ENCODE measurements around the gene ENOX1.

ENOX1 gene

DNA sequence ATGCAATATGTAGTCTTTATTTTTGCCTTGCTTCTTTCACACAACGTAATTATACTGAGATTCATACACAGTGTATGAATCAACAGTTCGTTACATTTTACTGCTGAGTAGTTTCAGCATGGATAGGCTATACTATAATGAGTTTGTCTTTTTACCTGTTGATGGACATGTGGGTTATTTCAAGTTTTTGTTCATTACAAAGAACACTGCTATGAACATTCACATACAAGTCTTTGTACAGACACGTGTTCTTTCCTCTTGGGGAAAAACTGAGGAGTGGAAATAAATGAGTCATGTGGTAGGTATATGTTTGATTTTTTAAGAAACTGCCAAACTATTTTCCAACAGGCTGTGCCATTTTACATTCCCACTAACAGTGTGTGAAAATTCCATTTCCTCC lies 35.1 kb downstream of the ENOX1 start:
- Mint-ChIP-seq H3K4me3 (no peak overlapping the region), H3K27ac (no peak overlapping the region), H3K27me3 (peaks cover 14 to 19% of the 10 kb centered on the region in 2 donors), H3K9me3 (no peaks in the 10 kb centered on the region), H3K36me3 (ENCODE audit: insufficient read depth) (no peaks in the 10 kb centered on the region), H3K4me1 (ENCODE audit: low read depth in 2 of 2) (no peaks in the 10 kb centered on the region)
- no peak for DNase-seq
- ATAC-seq (replicated peaks), result no peak

DNA sequence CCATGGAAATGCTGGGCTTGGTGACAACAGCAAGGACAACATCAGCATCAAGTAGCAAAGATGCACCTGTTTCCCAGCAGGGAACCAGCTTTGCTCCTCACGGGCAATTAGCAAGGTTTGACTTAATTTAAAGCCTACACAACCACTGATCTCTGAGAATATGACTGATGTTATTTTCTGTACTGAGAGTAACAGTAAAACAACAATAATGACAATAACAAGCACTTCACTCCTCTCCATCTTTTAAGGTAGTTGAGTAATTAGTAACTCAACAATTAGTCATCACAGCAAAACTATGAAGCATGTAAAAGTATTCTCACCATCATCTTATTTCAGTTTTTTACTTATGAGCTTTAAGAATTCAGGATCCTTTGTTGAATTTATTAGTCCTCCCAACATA lies 37.3 kb downstream of the ENOX1 start:
- H3K4me1 Mint-ChIP-seq (ENCODE audit: low read depth in 2 of 2), result no peaks in the 10 kb centered on the region
- peaks cover 0 to 10% of the 10 kb centered on the region in 2 donors for H3K27me3 Mint-ChIP-seq
- H3K4me3 Mint-ChIP-seq, result no peak overlapping the region
- DNase-seq (no peak), ATAC-seq (replicated peaks) (no peak)
- H3K9me3 Mint-ChIP-seq, result no peaks in the 10 kb centered on the region
- H3K36me3 Mint-ChIP-seq (ENCODE audit: insufficient read depth), result no peaks in the 10 kb centered on the region
- no peak overlapping the region for H3K27ac Mint-ChIP-seq

DNA sequence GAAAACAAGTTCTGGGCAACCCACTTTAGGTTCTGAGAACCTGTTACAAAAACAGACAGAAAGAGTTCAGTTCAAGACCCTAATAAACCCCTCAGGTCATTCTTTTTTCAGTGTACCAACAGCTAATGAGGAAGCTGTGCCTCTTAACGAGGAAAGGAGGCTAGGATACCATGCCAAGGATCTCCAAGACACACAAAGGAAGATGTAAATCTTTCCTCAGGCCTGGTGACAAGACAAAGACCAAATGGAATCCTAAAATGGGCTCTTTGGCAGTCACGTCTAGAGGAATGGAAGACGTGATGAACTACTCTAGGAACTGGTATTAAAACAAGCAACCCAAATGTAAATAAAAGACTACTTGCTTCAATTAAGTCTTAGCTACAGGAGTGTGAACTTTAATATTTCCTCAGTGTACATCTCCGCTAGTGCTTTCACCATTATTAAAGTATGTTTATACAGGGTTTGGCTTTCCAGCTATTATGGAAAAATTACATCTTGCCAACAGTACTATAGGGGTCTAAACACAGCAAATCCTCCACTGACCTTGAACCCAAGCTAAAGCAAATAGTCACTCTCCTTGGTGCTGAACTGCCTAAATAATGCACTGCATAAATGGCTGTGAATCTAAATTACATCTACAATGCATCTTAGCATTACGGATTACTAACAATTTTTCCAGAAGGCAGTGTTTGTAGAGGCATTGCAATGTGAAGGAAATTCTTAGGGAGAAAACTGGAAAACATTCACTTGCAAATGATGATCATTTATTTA lies 42.3 kb downstream of the ENOX1 start:
- Mint-ChIP-seq H3K4me1 (ENCODE audit: low read depth in 2 of 2) (no peaks in the 10 kb centered on the region), H3K9me3 (no peaks in the 10 kb centered on the region), H3K27ac (no peak overlapping the region), H3K4me3 (no peak overlapping the region), H3K36me3 (ENCODE audit: insufficient read depth) (no peaks in the 10 kb centered on the region), H3K27me3 (peaks cover 10 to 30% of the 10 kb centered on the region in 2 donors)
- ATAC-seq (replicated peaks), result no peak
- DNase-seq, result no peak

DNA sequence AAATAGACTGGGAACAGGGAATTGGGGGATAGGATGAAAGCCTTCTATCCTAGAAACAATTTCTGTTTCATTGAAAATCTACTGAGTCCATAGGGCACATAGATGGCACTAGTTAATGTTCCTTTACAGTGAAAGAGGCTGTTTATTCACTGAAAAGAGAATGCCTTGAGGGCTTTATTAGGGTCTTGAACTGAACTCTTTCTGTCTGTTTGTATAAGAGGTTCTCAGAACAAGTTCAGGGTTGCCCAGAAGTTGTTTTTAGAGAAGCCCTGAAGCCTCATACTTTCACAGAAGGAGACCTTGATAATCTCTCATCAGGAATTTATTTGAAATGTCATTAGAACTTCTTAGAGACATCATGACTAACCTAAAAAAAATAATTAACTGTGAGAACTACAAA lies 43.9 kb downstream of the ENOX1 start:
- no peak overlapping the region for H3K27ac Mint-ChIP-seq
- no peak for ATAC-seq (replicated peaks)

DNA sequence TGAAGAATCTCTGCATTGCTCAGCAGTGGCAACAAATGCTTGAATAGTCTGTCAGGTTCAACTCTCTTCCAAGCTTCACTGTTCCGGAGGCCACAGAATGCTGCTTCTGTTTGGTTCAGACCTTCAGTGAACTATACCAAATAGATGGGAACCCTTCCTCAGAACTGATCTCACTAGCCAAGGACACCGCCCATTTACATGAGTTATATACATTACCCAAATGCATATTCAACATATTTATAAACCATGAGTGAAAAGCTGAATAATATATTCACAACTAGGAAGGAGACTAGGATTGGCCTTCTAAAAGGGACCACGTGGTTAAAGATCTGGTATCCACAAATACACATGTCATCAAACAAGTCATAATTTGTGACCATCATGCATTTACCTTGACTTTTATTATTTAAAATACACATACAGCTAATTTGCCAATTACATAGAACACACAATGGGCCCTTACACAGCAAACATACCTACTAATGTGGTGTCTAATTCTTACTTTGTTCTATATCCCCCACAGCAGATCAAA lies 49.3 kb downstream of the ENOX1 start:
- Mint-ChIP-seq H3K9me3 (no peaks in the 10 kb centered on the region), H3K4me1 (ENCODE audit: low read depth in 2 of 2) (no peaks in the 10 kb centered on the region), H3K36me3 (ENCODE audit: insufficient read depth) (no peaks in the 10 kb centered on the region), H3K4me3 (no peak overlapping the region), H3K27me3 (peaks cover 6 to 8% of the 10 kb centered on the region in 2 donors), H3K27ac (no peak overlapping the region)
- no peak for ATAC-seq (replicated peaks)
- DNase-seq, result no peak

More for the DNA sequence above, 43.9 kb downstream of the ENOX1 start:
- Mint-ChIP-seq H3K4me3 (no peak overlapping the region), H3K27me3 (peaks cover 10 to 30% of the 10 kb centered on the region in 2 donors), H3K36me3 (ENCODE audit: insufficient read depth) (no peaks in the 10 kb centered on the region), H3K9me3 (no peaks in the 10 kb centered on the region), H3K4me1 (ENCODE audit: low read depth in 2 of 2) (no peaks in the 10 kb centered on the region)
- DNase-seq, result no peak

DNA sequence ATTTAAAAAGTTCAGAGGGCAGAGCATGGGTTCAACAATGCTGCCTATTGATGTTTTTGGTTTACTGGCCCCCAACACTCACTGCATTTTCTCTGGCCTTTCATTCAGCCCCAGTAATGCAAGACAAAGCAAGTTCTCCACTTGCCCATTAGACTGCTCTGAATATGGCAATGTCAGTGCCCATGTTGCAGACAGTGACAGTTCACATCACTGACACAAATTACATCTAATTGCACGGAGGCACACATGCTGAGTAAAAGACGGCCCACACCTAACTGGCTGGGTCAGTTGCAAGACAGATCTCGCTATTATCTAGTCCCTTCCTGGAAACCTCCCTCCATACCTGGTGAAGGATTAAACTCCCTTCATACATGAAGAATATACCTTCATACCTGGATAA lies 54.0 kb downstream of the ENOX1 start:
- Mint-ChIP-seq H3K27me3 (peaks cover 14 to 17% of the 10 kb centered on the region in 2 donors), H3K4me1 (ENCODE audit: low read depth in 2 of 2) (no peaks in the 10 kb centered on the region), H3K27ac (no peak overlapping the region), H3K4me3 (no peak overlapping the region), H3K36me3 (ENCODE audit: insufficient read depth) (no peaks in the 10 kb centered on the region), H3K9me3 (peaks cover 0 to 2% of the 10 kb centered on the region in 2 donors)
- no peak for ATAC-seq (replicated peaks)
- DNase-seq, result no peak

DNA sequence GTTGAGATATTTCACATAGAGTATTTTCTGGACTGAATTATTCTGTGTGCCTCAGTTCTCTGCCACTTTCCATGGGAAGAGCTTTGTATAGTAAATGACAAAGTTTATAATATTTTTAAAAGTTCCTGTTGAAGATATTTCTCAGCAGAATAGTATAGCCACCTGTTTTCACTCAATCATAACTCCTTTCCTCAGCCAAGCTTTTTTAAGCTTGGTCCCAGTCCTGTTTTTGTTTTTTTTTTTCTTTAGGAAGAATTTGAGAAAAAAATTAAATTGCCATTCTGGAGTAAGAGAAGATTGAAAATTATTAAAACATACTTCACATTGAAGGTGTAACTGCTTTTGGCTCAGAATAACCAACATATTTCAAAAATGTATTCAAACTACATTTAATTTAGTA lies 55.5 kb downstream of the ENOX1 start:
- no peak overlapping the region for H3K4me3 Mint-ChIP-seq
- peaks cover 17 to 20% of the 10 kb centered on the region in 2 donors for H3K27me3 Mint-ChIP-seq
- no peak for ATAC-seq (replicated peaks)

DNA sequence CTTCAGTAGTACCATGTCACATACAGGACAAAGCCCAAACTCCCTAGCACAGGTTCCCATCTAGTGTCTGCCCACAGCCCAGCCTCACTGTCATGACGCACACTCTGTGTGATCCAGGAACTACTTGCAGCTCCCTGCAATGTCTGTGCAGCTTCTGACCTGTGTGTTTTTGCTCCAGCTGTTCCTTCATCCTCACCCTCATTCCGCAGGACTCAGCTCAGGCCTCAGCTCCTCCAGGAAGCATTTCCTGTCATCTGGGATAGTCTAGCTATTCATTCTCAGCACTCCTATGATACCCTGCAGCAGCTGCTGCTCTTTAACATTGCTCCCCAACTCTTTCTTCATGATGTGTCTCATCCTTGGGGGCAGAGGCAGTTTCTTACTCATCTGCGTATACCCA lies 56.1 kb downstream of the ENOX1 start:
- H3K9me3 Mint-ChIP-seq, result peaks cover 0 to 2% of the 10 kb centered on the region in 2 donors
- DNase-seq (no peak), ATAC-seq (replicated peaks) (no peak)
- no peaks in the 10 kb centered on the region for H3K4me1 Mint-ChIP-seq (ENCODE audit: low read depth in 2 of 2)
- peaks cover 17 to 20% of the 10 kb centered on the region in 2 donors for H3K27me3 Mint-ChIP-seq
- no peaks in the 10 kb centered on the region for H3K36me3 Mint-ChIP-seq (ENCODE audit: insufficient read depth)
- H3K4me3 Mint-ChIP-seq, result no peak overlapping the region
- no peak overlapping the region for H3K27ac Mint-ChIP-seq

More for the DNA sequence above, 55.5 kb downstream of the ENOX1 start:
- Mint-ChIP-seq H3K27ac (no peak overlapping the region), H3K36me3 (ENCODE audit: insufficient read depth) (no peaks in the 10 kb centered on the region), H3K4me1 (ENCODE audit: low read depth in 2 of 2) (no peaks in the 10 kb centered on the region), H3K9me3 (peaks cover 0 to 2% of the 10 kb centered on the region in 2 donors)
- no peak for DNase-seq

DNA sequence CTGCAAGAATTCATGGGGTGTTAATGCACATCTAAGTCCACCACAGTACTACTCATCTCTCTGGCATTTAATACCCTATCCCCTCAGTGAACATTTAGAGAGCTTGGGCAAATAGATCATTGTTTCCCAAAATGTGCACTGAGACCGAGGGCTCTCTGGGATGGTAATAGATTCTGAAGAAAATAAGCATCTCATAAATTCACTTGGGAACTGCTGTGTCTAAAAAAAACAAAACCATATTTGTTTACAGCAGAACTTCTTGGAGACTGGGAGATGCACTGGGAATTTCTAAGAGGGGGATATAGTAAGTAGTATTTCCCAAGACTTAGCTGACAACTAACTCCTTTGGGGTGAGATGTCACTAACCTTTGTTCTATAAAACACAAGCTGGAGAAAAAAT lies 58.4 kb downstream of the ENOX1 start:
- Mint-ChIP-seq H3K27ac (no peak overlapping the region), H3K4me3 (no peak overlapping the region), H3K9me3 (peaks cover 0 to 2% of the 10 kb centered on the region in 2 donors), H3K27me3 (peaks cover 25 to 27% of the 10 kb centered on the region in 2 donors), H3K36me3 (ENCODE audit: insufficient read depth) (no peaks in the 10 kb centered on the region), H3K4me1 (ENCODE audit: low read depth in 2 of 2) (no peaks in the 10 kb centered on the region)
- ATAC-seq (replicated peaks), result no peak
- no peak for DNase-seq

DNA sequence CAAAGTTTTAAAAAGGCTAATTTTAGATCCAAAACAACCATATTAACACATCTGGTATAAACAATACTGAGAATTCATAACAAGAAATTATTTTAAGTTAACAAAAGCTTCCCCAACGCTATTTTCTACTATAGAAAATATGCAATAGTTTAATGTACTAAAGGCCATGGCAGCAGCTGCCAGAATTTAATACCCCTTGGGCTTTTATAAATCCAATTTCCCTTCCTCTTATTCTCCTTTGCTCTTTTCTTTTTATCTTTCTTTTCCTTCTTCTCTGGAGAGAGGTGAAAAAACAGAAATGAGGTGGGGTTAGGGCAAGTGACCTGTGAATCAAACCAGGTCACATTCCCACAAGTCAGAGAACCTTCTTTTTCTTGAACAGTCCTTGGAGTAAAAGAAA lies 58.9 kb downstream of the ENOX1 start:
- peaks cover 0 to 2% of the 10 kb centered on the region in 2 donors for H3K9me3 Mint-ChIP-seq
- no peak overlapping the region for H3K27ac Mint-ChIP-seq
- H3K36me3 Mint-ChIP-seq (ENCODE audit: insufficient read depth), result no peaks in the 10 kb centered on the region
- ATAC-seq (replicated peaks) (no peak), DNase-seq (no peak)
- no peaks in the 10 kb centered on the region for H3K4me1 Mint-ChIP-seq (ENCODE audit: low read depth in 2 of 2)
- peaks cover 25 to 29% of the 10 kb centered on the region in 2 donors for H3K27me3 Mint-ChIP-seq
- no peak overlapping the region for H3K4me3 Mint-ChIP-seq

DNA sequence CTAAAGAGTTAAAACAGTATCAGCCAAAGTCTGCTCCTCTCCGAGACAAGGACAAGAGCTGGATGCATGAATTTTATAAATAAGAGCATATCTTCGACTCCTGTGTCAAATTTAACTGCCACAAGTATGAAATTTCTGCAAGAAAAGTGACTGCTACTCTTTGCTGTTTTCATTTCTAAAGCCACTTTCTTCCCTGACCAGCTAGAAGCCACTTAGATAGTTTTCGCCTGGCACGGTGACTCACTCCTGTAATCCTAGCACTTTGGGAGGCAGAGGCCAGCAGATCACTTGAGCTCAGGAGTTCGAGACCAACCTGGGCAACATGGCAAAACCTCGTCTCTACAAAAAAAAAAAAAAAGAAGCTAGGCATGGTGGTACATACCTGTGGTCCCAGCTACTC lies 61.3 kb downstream of the ENOX1 start:
- Mint-ChIP-seq H3K4me3 (no peak overlapping the region), H3K27me3 (peaks cover 22 to 24% of the 10 kb centered on the region in 2 donors), H3K4me1 (ENCODE audit: low read depth in 2 of 2) (no peaks in the 10 kb centered on the region), H3K9me3 (peaks cover 0 to 1% of the 10 kb centered on the region in 2 donors), H3K27ac (no peak overlapping the region), H3K36me3 (ENCODE audit: insufficient read depth) (no peaks in the 10 kb centered on the region)
- no peak for DNase-seq
- ATAC-seq (replicated peaks), result no peak

DNA sequence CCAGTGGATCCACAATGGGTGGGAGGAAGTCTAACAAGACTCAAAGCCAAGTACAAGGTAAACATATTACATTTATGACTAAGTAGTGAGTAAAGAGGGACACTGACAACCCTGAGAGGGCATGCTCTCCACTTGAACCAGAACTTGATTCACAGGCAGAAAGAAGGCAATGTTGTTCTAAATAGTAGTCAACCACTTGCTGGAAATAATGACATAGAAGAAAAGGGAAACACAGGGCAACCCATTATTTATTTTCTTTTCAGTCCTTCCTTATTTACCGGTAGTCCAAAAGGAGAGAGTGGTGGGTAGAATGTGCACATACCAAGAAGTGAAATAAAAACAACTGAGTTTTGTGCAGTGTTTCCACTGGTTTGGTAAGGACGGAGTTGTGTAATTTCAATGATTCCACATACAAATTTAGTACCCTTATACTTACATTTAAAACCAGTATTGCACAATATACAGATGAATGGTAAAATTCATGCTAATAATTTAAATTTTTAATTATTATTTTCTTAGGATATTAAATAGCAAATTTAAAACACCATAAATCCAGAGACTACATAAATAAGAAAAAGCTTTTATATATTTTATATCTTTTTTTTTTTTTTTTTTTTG lies 65.9 kb downstream of the ENOX1 start:
- H3K27ac Mint-ChIP-seq, result no peak overlapping the region

DNA sequence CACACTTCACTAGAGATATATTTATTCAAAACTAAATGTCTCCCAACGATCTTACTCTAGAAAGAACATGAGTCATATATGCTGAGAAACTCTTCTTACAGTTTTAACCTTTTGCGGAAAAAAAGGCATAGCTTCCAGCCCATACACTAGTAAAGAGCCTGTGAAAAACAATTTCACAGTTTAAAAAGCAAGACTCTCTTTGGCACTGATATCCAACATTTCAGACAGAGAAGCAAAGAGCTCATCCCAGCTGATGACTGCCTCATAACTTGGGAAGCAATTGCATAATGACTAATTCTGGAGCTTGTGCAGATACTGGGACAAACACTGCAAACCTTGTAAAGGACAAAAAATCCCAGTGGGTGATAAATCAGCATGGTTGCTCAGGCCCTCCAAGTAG lies 88.0 kb downstream of the ENOX1 start:
- no peak overlapping the region for H3K4me3 Mint-ChIP-seq
- DNase-seq, result no peak
- H3K9me3 Mint-ChIP-seq, result no peaks in the 10 kb centered on the region
- no peak overlapping the region for H3K27ac Mint-ChIP-seq
- ATAC-seq (replicated peaks), result no peak
- H3K4me1 Mint-ChIP-seq (ENCODE audit: low read depth in 2 of 2), result no peaks in the 10 kb centered on the region
- no peaks in the 10 kb centered on the region for H3K36me3 Mint-ChIP-seq (ENCODE audit: insufficient read depth)
- H3K27me3 Mint-ChIP-seq, result peaks cover 1 to 18% of the 10 kb centered on the region in 2 donors

More for the DNA sequence above, 65.9 kb downstream of the ENOX1 start:
- Mint-ChIP-seq H3K36me3 (ENCODE audit: insufficient read depth) (no peaks in the 10 kb centered on the region), H3K9me3 (peaks cover 0 to 2% of the 10 kb centered on the region in 2 donors), H3K4me3 (no peak overlapping the region), H3K27me3 (peaks cover 24 to 34% of the 10 kb centered on the region in 2 donors), H3K4me1 (ENCODE audit: low read depth in 2 of 2) (no peaks in the 10 kb centered on the region)
- no peak for DNase-seq
- ATAC-seq (replicated peaks), result no peak

DNA sequence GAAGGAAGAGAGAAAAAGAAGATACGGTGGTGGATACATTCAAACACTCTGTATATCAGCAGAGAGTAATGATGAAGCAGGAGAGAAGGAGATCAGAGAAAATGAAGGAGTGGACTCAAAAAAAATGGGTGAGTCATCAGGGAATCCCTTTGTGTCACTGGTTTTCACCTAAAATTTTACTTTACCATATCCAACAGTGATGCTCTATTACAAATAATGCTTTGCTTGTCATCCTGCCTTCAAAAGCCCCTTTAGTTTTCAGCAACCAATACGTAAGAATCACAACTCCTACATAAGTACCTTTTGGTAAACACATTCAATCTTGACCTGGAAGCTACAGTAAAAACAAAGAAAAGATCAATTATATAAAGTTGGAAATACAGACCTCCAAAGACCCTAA lies 88.8 kb downstream of the ENOX1 start:
- Mint-ChIP-seq H3K27me3 (peaks cover 0 to 18% of the 10 kb centered on the region in 2 donors), H3K4me1 (ENCODE audit: low read depth in 2 of 2) (no peaks in the 10 kb centered on the region), H3K4me3 (no peak overlapping the region), H3K27ac (no peak overlapping the region), H3K9me3 (no peaks in the 10 kb centered on the region), H3K36me3 (ENCODE audit: insufficient read depth) (no peaks in the 10 kb centered on the region)
- no peak for DNase-seq
- no peak for ATAC-seq (replicated peaks)
